HG03565 (cell line): Measurements from ENCODE around the gene C1orf159.

Experiments used
- ATAC-seq: cut with Tn5 transposase; IDR thresholded peaks from one replicate; pipeline ENCODE4 v1.9.1; 2021; ENCODE audit warnings: mild to moderate bottlenecking, moderate library complexity; ENCODE audit not compliant: unreplicated experiment

Gene C1orf159

GRCh38 chr1:1132956-1133750 lies 17.3 kb upstream of the C1orf159 start:
- ATAC-seq, result no peak

GRCh38 chr1:1132042-1132950 lies 16.4 kb upstream of the C1orf159 start:
- ATAC-seq, result no peak

DNA sequence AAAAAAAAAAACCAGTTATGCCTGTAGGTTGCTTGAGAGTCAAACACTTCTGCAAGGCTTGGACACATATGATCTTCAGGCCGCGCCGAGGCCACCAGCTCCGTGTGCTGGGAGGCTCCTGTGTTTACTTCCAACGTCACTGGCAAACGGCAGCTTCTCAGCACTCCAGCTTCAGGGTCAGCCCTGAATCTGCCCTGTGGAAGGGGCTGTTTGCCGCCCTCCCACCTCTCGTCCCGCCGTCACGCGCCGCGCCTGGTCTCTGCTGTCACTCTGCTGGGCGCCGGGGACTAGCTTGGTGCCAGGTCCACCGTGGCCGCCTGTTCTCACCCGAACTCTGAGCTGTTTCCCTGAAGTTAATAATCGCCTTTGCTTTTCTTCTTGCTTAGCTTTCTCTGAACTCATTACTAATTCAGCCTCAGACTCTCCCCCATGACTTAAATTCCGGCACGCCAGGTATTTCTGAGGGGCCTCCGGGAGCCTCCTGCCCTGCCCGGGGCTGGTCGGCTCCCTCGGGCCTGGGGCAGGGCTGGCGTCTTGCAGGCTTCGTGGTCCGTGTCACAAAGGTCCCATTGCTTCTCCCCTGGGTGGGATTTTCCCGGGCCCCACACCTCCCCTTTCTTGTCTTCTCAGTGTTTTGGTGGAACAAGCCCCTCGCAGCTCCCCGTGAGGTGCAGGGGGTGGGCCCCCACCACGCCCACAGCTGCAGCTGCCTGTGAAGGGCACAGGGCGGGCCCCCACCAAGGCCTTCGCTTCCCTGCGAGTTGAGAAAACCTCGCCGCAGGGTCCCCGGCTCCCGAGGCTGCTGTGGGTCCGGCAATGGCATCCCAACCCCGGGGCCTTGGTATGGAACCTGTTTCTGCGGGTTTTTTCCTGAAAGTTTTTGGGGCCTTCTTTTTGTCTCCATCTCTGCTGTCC lies 14.6 kb upstream of the C1orf159 start:
- ATAC-seq, result no peak

DNA sequence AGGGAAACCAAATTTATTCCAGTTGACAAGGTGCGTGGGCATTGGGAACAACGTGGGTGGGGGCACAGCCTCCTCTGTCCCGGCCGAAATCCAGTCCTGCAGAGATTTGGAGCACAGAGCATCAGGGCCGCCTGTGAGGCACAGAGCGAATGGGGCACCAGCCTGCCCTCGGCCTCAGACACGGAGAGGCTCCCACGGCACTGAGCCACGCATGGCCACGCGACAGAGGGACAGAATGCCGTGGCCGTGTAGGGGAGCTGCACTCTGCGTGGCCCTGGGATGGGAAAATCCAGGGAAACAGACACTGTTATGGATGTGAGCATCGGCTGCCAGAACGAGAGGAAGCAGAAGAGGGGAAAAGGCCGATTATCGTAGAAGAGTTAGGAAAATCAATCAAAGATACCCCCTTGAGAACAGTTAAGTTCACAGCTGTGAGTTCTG lies 13.5 kb upstream of the C1orf159 start:
- ATAC-seq, result no peak

DNA sequence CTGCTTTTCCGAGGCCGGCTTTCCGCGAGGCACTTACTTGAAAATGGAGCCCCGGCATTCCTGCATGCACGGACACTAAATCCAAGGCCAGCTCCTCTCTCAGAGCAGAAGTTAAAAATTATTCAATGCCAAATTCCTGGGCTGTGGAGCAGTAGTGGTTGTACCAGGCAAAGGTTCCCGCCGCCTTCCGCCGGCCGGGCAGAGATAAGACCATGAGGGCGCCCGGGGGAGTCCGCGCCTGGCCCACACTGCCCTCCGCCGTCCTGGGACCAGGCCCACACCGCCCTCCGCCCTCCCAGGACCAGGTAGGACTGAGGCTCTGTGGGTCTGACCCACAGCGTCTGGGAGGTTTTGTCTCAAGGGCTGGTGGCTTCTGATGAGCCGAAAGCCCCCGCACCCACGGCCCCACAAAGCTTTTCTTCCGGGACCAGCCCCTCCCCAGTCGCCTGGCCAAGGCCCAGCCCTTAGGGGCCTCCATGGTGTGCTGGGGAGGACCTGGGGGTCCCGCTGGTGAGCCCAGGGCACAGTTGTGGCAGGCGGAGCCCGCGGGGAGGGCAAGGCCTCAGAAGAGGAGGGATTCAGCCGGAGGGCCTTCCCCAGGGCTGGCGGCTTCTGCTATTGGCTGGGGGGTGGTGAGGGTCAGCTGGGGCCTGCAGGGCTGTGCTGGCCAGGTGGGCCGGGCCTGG lies 12.7 kb upstream of the C1orf159 start:
- ATAC-seq, result no peak

DNA sequence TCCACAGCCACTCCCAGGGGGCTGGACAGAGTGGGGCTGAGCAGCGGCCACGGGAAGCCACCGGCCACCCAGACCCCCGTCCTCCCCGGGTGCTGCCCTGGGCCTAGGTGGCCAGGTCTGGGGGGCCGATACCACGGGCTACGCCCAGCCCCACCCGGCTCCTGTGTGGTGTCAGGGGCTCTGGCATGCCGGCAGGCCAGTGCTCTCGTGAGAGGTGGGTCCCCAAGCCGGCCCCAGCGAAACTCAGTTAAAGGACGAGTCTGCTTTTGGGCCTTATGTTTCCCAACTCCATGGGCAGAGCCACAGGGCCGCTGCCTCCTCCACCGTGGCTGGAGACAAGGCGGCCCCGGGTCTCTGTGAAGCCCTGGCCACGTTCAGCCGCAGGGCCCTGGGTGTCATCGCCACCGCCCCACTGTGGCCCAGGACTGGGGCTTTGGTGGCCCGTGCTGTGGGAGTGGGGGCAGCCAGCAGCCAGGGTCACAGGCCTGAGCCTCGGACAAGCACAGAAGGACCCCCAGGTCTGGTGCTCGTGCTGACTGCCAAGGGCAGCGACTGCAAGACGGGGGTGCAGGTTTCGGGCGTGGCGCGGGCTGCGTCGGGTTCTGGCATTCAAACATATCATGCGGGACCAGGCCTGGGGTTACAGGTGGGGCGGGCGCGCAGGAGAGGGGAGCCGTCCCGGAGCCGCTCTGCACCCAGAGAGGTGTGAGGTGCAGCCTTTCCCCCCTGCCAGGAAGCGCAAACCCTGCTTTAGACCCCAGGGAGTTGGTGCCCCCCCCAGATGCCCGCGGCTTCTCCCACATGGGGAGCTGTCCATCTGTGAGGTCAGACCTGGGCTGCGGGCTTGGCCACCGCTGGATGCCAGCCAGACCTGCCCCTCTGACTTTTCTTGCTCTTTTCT lies 11.9 kb upstream of the C1orf159 start:
- no peak for ATAC-seq

DNA sequence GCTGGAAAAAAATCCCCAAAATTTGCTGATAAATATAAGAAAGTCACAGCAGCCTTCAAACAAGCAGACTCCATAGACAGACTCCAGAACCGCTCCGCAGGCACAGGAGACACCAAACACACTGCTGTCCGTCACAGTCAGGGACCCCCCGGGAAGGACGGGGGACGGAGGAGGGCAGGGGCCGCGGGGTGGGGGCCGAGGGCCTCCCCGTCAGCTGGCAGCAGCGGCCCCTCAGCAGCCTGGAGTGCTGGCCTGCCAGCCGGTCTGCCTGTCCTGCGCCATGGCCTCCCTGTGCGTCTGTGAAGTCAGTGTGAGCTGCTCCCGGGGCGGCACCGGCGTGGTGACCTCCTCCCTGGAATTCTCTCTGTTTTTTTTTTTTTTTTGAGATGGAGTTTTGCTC lies 10.1 kb upstream of the C1orf159 start:
- no peak for ATAC-seq

- ATAC-seq, result no peak
Observed at GRCh38 chr1:1124786-1125642, 9.1 kb upstream of the C1orf159 start.

GRCh38 chr1:1124508-1124785 lies 8.6 kb upstream of the C1orf159 start:
- no peak for ATAC-seq

DNA sequence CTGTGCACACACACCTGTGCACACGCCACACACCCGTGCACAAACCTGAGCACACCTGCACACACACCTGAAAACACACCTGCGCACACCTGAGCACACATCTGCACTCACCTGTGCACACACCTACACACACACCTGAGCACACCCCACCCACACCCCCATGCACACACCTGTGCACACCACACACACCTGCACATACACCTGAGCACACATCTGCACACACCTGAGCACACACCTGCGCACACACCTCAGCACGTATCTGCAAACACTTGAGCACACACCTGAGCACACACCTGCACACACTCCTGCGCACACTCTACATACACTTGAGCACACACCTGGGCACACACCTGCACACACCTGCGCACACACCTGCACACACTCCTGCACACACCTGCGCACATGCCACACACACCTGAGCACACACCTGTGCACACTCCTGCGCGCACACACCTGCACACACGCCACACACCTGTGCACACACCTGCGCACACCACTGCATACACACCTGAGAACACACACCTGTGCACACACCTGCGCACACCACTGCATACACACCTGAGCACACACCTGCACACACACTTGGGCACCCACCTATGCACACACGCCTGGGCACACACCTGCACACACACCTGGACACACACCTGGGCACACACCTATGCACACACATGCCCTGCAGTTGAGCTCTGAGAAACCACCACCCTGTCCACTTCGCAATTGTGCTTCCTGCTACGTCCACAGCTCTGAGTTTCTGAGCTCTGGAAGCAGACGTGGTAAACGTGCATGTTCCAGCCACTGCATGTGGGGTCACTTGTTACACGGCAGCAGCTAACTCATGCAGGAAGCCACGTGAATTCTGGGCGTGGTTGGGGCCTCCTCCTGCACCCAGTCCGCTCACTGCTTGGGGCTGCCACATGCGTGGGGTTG lies 8.0 kb upstream of the C1orf159 start:
- no peak for ATAC-seq

- no peak for ATAC-seq
Observed at GRCh38 chr1:1122981-1123480, 7.1 kb upstream of the C1orf159 start.

- ATAC-seq, result no peak
Observed at GRCh38 chr1:1122078-1122811, 6.4 kb upstream of the C1orf159 start.

DNA sequence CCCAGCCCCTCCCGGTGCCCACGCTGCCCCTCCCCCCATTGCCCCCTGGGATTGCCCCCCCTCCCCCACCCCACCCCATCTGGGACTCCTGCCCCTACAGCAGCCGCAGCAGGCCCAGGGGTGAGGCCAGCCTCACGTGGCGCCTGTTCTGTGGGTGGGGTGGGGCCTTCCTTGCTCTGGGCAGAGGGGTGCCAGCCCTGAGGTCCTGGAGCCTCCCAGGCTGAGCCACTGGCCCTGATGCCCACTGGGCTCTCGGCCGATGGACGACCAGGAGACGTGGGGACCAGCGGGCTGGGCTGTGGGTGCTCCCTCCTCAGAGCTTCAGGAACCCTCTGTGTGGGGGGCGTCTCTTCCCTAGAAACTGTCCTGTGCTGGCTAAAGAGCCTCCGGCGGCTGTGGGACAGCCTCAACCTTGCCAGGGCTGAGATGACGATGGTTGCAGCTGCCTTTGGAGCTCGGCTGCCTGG lies 5.8 kb upstream of the C1orf159 start:
- no peak for ATAC-seq

DNA sequence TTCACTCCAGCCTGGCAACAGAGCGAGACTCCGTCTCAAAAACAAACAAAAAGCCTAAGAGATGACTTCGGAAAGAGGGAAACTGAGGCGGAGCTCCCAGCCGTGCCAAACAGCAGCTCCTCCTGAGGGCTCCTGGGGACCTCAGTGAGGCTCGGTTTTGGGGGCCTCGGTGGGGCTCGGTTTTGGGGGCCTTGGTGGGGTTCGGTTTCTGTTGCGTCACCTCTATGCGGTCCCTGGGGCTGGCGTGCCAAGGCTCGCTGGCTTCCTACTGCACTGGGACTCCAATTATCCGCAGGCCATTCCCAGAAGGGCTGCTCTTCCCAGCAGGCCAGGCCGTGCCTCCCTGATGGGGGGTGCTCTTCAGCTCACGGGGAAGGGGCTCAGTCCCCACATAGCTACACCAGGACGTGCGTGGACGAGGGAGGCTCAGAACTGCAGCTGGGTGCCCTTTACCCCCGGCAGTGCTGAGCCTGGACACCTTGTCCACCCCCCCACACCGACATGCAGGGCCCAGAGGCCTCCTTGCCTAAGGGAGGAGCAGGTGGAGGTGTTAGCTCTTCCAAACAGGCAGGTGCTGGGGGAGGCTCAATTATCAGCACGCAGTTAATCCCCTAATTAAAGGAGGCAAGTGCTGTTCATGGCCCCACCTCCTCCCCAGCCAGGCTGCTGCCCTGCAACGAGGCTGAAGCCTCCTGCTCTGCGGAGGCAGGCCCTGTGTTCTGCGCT lies 5.1 kb upstream of the C1orf159 start:
- ATAC-seq, result no peak

- ATAC-seq, result no peak
Observed at GRCh38 chr1:1120096-1120495, 4.2 kb upstream of the C1orf159 start.
